PC-3 (cell line): ENCODE results near the gene ZC3HAV1. TPM values are rescaled to one million over a fixed set of nuclear protein-coding genes. Genes with fewer than 3 reads are reported as not detected.

ENCODE experiments used
- ATAC-seq: fragments of 200-7000 bp; cut with Tn5 transposase; 2 replicates; pipeline ENCODE4 v1.9.1; 2020; ENCODE audit warnings: mild to moderate bottlenecking, moderate library complexity
- BruUV-seq: library from RNA; stranded (reverse); fragments of 400-500 nt; replicated peaks from 2 replicates; lab custom pipeline; 2021; lab: Mats Ljungman, UMichigan
- CTCF ChIA-PET: fragments of 300-600 bp; sonication (Branson Sonifier 250); formaldehyde crosslinking; loops from one replicate; lab custom pipeline; 2022; ENCODE audit warnings: antibody characterized with exemption; lab: Charles Lee
- POLR2A ChIA-PET: fragments of 300-600 bp; sonication (Branson Sonifier 250); formaldehyde crosslinking; loops from one replicate; lab custom pipeline; 2022; ENCODE audit warnings: antibody characterized with exemption; ENCODE audit not compliant: unreplicated experiment; lab: Charles Lee
- DNase-seq: peaks from one replicate; pipeline ENCODE4 v3.0.0-alpha.2; 2015
- H2AFZ ChIP-seq: fragments of 300-600 bp; sonication (generic); 2 replicates; pipeline ENCODE4 v1.6.0; 2016; ENCODE audit warnings: antibody characterized with exemption, low read length
- H3F3A ChIP-seq: fragments of 300-600 bp; sonication (generic); one replicate; pipeline ENCODE4 v1.6.0; 2017; ENCODE audit warnings: antibody characterized with exemption, low read length, control low read depth, mild to moderate bottlenecking; ENCODE audit not compliant: unreplicated experiment
- H3K27ac ChIP-seq: fragments of 300-600 bp; sonication (generic); 2 replicates; pipeline ENCODE4 v1.5.1; 2016; ENCODE audit warnings: mild to moderate bottlenecking, low read length
- H3K27me3 ChIP-seq: fragments of 300-600 bp; sonication (generic); 2 replicates; pipeline ENCODE4 v1.6.1; 2016; ENCODE audit warnings: low read length, mixed read lengths
- H3K36me3 ChIP-seq: fragments of 300-600 bp; sonication (generic); 2 replicates; pipeline ENCODE4 v1.6.1; 2016; ENCODE audit warnings: low read depth, mixed run types, low read length, mixed read lengths
- H3K4me1 ChIP-seq: fragments of 300-600 bp; sonication (generic); 2 replicates; pipeline ENCODE4 v1.5.1; 2016; ENCODE audit warnings: low read length; ENCODE audit not compliant: insufficient read depth
- H3K4me2 ChIP-seq: fragments of 300-600 bp; sonication (generic); 2 replicates; pipeline ENCODE4 v1.6.0; 2016; ENCODE audit warnings: low read length
- H3K4me3 ChIP-seq: fragments of 300-600 bp; sonication (generic); 2 replicates; pipeline ENCODE4 v1.5.1; 2016; ENCODE audit warnings: mild to moderate bottlenecking, low read length, mixed read lengths
- H3K79me2 ChIP-seq: fragments of 300-600 bp; sonication (generic); 2 replicates; pipeline ENCODE4 v1.6.1; 2017; ENCODE audit warnings: low read length, mixed read lengths
- H3K9ac ChIP-seq: fragments of 300-600 bp; sonication (generic); 2 replicates; pipeline ENCODE4 v1.6.0; 2016; ENCODE audit warnings: mild to moderate bottlenecking, low read length
- H3K9me2 ChIP-seq: fragments of 300-600 bp; sonication (generic); replicated peaks from 2 replicates; pipeline ENCODE4 v1.6.1; 2016; ENCODE audit warnings: mixed run types, low read length, mixed read lengths
- H3K9me3 ChIP-seq: fragments of 300-600 bp; sonication (generic); 2 replicates; pipeline ENCODE4 v1.6.1; 2016; ENCODE audit warnings: low read length, mixed read lengths
- H4K20me1 ChIP-seq: fragments of 300-600 bp; sonication (generic); 2 replicates; pipeline ENCODE4 v1.6.1; 2016; ENCODE audit warnings: low read length, mixed read lengths
- EZH2 ChIP-seq: fragments of 300-600 bp; sonication (generic); IDR thresholded peaks from one replicate; pipeline ENCODE4 v1.6.1; 2017; ENCODE audit warnings: antibody characterized with exemption, mild to moderate bottlenecking, low read length; ENCODE audit not compliant: unreplicated experiment
- EZH2phosphoT487 ChIP-seq: fragments of 300-600 bp; sonication (generic); IDR thresholded peaks from 2 replicates; pipeline ENCODE4 v1.6.1; 2018; ENCODE audit warnings: mild to moderate bottlenecking, antibody characterized with exemption, low read length, borderline replicate concordance
- intact Hi-C: fragments of 100-400 bp; cut with micrococcal nuclease; formaldehyde crosslinking; loops from 2 replicates; pipeline ENCODE4 v1.9.0; 2023
- total RNA-seq: library from RNA; depleted of rRNA; stranded (reverse); fragments of >200 nt; gene quantifications from 2 replicates; pipeline ENCODE4 v1.2.3, GENCODE V29; 2014
- TF ChIP-seq, protein P1 (sequence below): fragments of 300-600 bp; sonication (generic); conservative IDR thresholded peaks from 2 replicates; pipeline ENCODE4 v1.5.1; 2017; ENCODE audit warnings: antibody characterized with exemption, low read depth, mild to moderate bottlenecking, low read length

The ZC3HAV1 gene
- total RNA-seq, 1 experiment from 2014 or later, result 19.6 TPM

DNA sequence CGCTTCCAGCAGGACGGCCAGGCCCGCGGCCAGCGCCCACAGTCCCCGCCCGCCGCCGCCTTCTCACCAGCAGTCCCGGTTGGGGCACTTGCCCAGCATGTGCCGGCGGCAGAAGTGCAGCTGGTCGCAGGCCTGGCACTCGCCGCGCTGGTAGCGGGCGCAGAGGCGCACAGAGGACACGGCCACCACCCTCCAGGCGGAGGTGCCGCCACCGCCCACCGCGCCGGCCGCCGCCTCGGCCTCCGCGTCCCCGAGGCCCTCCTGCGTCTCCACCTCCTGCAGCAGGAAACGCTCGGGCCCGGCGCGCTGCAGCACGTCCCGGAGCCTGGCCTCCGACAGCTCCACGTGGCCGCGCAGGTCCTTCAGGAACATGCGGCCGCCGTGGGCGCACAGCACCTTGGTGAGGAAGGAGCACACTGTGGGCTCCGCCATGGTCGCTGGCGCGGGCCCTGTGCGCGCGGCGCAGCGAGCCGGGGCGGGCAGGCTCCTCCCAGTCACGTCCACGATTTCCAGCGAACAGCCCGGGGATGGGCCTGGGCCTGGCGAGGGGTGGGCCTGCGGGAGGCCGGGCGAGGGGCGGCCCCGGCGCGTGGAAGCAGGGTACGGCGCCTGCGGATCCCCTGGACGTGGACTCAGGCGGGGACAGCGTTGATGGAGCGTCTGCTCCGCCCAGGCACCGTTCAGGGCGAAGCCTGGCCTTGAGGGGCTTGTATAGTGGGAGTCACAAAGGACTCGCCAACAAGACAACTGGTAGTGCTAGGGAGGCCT, 73.8 kb downstream of the ZC3HAV1 start, which contains the start of gene ZC3HAV1L:
ZC3HAV1L (minus strand) TSS at position 457 of the 768 bp plus-strand sequence; CDS start at position 432, 25 bp downstream.
- H3K4me1 ChIP-seq, result peaks cover 25% of the 10 kb centered on the region
- peak within 1 kb of the TSS; percentile 98 for H3K4me2 ChIP-seq
- H3K27me3 ChIP-seq, result no peaks in the 10 kb centered on the region
- peak; percentile 86 for ATAC-seq
- ChIA-PET CTCF (no interaction called here), POLR2A (interaction anchor here (0.7 kb wide), 1 partner anchor 79 kb away, joined by 4 read pairs; no protein-coding TSS in a partner anchor)
- peak within 1 kb of the TSS; percentile 98 for H3K9ac ChIP-seq
- BruUV-seq, result no TSS peak
- H2AFZ ChIP-seq, result peak within 1 kb of the TSS; percentile 82
- H3K27ac ChIP-seq, result peak within 1 kb of the TSS; percentile 78
- peaks cover 49% of the 10 kb centered on the region for H3K79me2 ChIP-seq
- H3K9me2 ChIP-seq, result no peaks in the 10 kb centered on the region; the same call in 1 of the 2 replicates
- peaks cover 13% of the 10 kb centered on the region for H4K20me1 ChIP-seq
- H3F3A ChIP-seq, result no peaks in the 10 kb centered on the region
- peak within 1 kb of the TSS; percentile 94 for H3K4me3 ChIP-seq
- H3K36me3 ChIP-seq, result peaks cover 23% of the 10 kb centered on the region
- TF ChIP-seq EZH2, result no peak
- peak; percentile 67 for DNase-seq
- intact Hi-C loops, result loop anchor here (5.0 kb wide), 1 partner anchor 143 kb away; no protein-coding TSS in a partner anchor
- H3K9me3 ChIP-seq, result no peaks in the 10 kb centered on the region

GRCh38 chr7:139034855-139035585, 74.5 kb downstream of the ZC3HAV1 start:
- intact Hi-C loops, result loop anchor here (5.0 kb wide), 1 partner anchor 143 kb away; no protein-coding TSS in a partner anchor
- ATAC-seq (peak; percentile 33), DNase-seq (peak; percentile 16)
- peak overlapping the region; percentile 98 for H3K4me2 ChIP-seq
- peak overlapping the region; percentile 78 for H3K27ac ChIP-seq
- TF ChIP-seq, protein P1, sequence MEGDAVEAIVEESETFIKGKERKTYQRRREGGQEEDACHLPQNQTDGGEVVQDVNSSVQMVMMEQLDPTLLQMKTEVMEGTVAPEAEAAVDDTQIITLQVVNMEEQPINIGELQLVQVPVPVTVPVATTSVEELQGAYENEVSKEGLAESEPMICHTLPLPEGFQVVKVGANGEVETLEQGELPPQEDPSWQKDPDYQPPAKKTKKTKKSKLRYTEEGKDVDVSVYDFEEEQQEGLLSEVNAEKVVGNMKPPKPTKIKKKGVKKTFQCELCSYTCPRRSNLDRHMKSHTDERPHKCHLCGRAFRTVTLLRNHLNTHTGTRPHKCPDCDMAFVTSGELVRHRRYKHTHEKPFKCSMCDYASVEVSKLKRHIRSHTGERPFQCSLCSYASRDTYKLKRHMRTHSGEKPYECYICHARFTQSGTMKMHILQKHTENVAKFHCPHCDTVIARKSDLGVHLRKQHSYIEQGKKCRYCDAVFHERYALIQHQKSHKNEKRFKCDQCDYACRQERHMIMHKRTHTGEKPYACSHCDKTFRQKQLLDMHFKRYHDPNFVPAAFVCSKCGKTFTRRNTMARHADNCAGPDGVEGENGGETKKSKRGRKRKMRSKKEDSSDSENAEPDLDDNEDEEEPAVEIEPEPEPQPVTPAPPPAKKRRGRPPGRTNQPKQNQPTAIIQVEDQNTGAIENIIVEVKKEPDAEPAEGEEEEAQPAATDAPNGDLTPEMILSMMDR, result no peak
- no peak for TF ChIP-seq EZH2phosphoT487
- TF ChIP-seq EZH2, result no peak
- peak overlapping the region; percentile 82; the same call in 1 of the 2 replicates for H2AFZ ChIP-seq
- peak overlapping the region; percentile 98 for H3K9ac ChIP-seq
- H3K9me2 ChIP-seq, result no peaks in the 10 kb centered on the region; the same call in 1 of the 2 replicates
- no peaks in the 10 kb centered on the region for H3K9me3 ChIP-seq
- H3K4me1 ChIP-seq, result peaks cover 25% of the 10 kb centered on the region
- H3K4me3 ChIP-seq, result peak overlapping the region; percentile 94
- BruUV-seq, result no TSS peak
- H3K79me2 ChIP-seq, result peaks cover 49% of the 10 kb centered on the region
- CTCF ChIA-PET, result interaction anchor here (0.8 to 1.0 kb wide), 2 partner anchors 40 to 83 kb away, joined by 4 to 6 read pairs; no protein-coding TSS in a partner anchor
- POLR2A ChIA-PET, result interaction anchor here (0.7 kb wide), 1 partner anchor 79 kb away, joined by 4 read pairs; no protein-coding TSS in a partner anchor
- H4K20me1 ChIP-seq, result peaks cover 13% of the 10 kb centered on the region
- no peaks in the 10 kb centered on the region for H3F3A ChIP-seq
- peaks cover 23% of the 10 kb centered on the region for H3K36me3 ChIP-seq
- H3K27me3 ChIP-seq, result no peaks in the 10 kb centered on the region

GRCh38 chr7:139034336-139034735, 75.2 kb downstream of the ZC3HAV1 start:
- TF ChIP-seq EZH2phosphoT487, result no peak
- TF ChIP-seq, protein P1, result no peak
- no peak for TF ChIP-seq EZH2
- peaks cover 25% of the 10 kb centered on the region for H3K4me1 ChIP-seq
- H4K20me1 ChIP-seq, result peaks cover 13% of the 10 kb centered on the region
- H3K36me3 ChIP-seq, result peaks cover 29% of the 10 kb centered on the region
- peak overlapping the region; percentile 98 for H3K4me2 ChIP-seq
- ChIA-PET POLR2A (no interaction called here), CTCF (interaction anchor here (0.8 to 1.0 kb wide), 2 partner anchors 40 to 84 kb away, joined by 4 to 6 read pairs; no protein-coding TSS in a partner anchor)
- peak; percentile 80 for DNase-seq
- ATAC-seq, result peak; percentile 20
- H3K9me2 ChIP-seq, result no peaks in the 10 kb centered on the region; the same call in 1 of the 2 replicates
- H3K79me2 ChIP-seq, result peaks cover 49% of the 10 kb centered on the region
- H3F3A ChIP-seq, result no peaks in the 10 kb centered on the region
- TSS peak; percentile 48 for BruUV-seq
- H2AFZ ChIP-seq, result no peak overlapping the region
- no peaks in the 10 kb centered on the region for H3K9me3 ChIP-seq
- intact Hi-C loops, result no loop called here
- H3K27ac ChIP-seq, result peak overlapping the region; percentile 78
- peak overlapping the region; percentile 98 for H3K9ac ChIP-seq
- no peaks in the 10 kb centered on the region for H3K27me3 ChIP-seq
- peak overlapping the region; percentile 94 for H3K4me3 ChIP-seq
